H9 (cell line): ENCODE measurements around the gene TSPAN6. TPM values are rescaled to one million over a fixed set of nuclear protein-coding genes. Genes with fewer than 3 reads are reported as not detected.

Experiments
- DNase-seq: peaks from one replicate; pipeline ENCODE4 v3.0.0-alpha.2; 2017
- H2AFZ ChIP-seq: one replicate; pipeline ENCODE4 v1.6.1; 2013; ENCODE audit warnings: mild to moderate bottlenecking, low read length, control low read depth, moderate library complexity
- H2AK5ac ChIP-seq: 2 replicates; pipeline ENCODE4 v1.6.1; 2013; ENCODE audit warnings: low read length, control low read depth, mixed read lengths; ENCODE audit not compliant: insufficient read length
- H2BK120ac ChIP-seq: one replicate; pipeline ENCODE4 v1.6.1; 2013; ENCODE audit warnings: low read depth, mild to moderate bottlenecking, low read length, control low read depth, inconsistent platforms; ENCODE audit not compliant: poor library complexity, severe bottlenecking
- H2BK12ac ChIP-seq: 2 replicates; pipeline ENCODE4 v1.6.1; 2013; ENCODE audit warnings: low read length, control low read depth, mixed read lengths, low read depth; ENCODE audit not compliant: insufficient read length
- H2BK15ac ChIP-seq: 2 replicates; pipeline ENCODE4 v1.6.1; 2013; ENCODE audit warnings: low read depth, low read length, control low read depth
- H2BK20ac ChIP-seq: one replicate; pipeline ENCODE4 v1.6.1; 2013; ENCODE audit warnings: low read depth, mild to moderate bottlenecking, low read length, control low read depth, inconsistent platforms; ENCODE audit not compliant: poor library complexity, severe bottlenecking
- H2BK5ac ChIP-seq: 2 replicates; pipeline ENCODE4 v1.6.1; 2013; ENCODE audit warnings: low read length, control low read depth, mixed read lengths; ENCODE audit not compliant: insufficient read length
- H3K14ac ChIP-seq: 2 replicates; pipeline ENCODE4 v1.6.1; 2013; ENCODE audit warnings: low read length, control low read depth; ENCODE audit not compliant: insufficient read depth
- H3K18ac ChIP-seq: 2 replicates; pipeline ENCODE4 v1.6.1; 2013; ENCODE audit warnings: low read depth, mild to moderate bottlenecking, mixed read lengths, low read length, control low read depth; ENCODE audit not compliant: insufficient read length
- H3K23ac ChIP-seq: 2 replicates; pipeline ENCODE4 v1.6.1; 2013; ENCODE audit warnings: low read length, control low read depth, mixed read lengths, low read depth; ENCODE audit not compliant: insufficient read length
- H3K23me2 ChIP-seq: 2 replicates; pipeline ENCODE4 v1.6.1; 2013; ENCODE audit warnings: low read depth, mild to moderate bottlenecking, mixed read lengths, low read length, control low read depth; ENCODE audit not compliant: insufficient read length, poor library complexity, severe bottlenecking
- H3K27ac ChIP-seq: 2 replicates; pipeline ENCODE4 v1.5.1; 2013; ENCODE audit warnings: low read length, control low read depth, mixed read lengths, low read depth; ENCODE audit not compliant: insufficient read length
- H3K27me3 ChIP-seq: 2 replicates; pipeline ENCODE4 v1.6.1; 2013; ENCODE audit warnings: low read length, control low read depth, inconsistent platforms; ENCODE audit not compliant: insufficient read depth
- H3K4ac ChIP-seq: 2 replicates; pipeline ENCODE4 v1.6.1; 2013; ENCODE audit warnings: low read depth, mild to moderate bottlenecking, control low read depth, inconsistent platforms, low read length, moderate library complexity
- H3K4me1 ChIP-seq: 2 replicates; pipeline ENCODE4 v1.6.1; 2013; ENCODE audit warnings: low read length, control low read depth, inconsistent platforms; ENCODE audit not compliant: insufficient read depth
- H3K4me2 ChIP-seq: 2 replicates; pipeline ENCODE4 v1.6.1; 2013; ENCODE audit warnings: low read length, control low read depth, mixed read lengths; ENCODE audit not compliant: insufficient read length, insufficient read depth
- H3K56ac ChIP-seq: 2 replicates; pipeline ENCODE4 v1.6.1; 2013; ENCODE audit warnings: low read depth, mild to moderate bottlenecking, mixed read lengths, low read length, control low read depth; ENCODE audit not compliant: insufficient read length
- H3K79me1 ChIP-seq: 2 replicates; pipeline ENCODE4 v1.6.1; 2013; ENCODE audit warnings: low read depth, mild to moderate bottlenecking, moderate library complexity, low read length, control low read depth, inconsistent platforms; ENCODE audit not compliant: insufficient read depth, poor library complexity, severe bottlenecking
- H3K79me2 ChIP-seq: 2 replicates; pipeline ENCODE4 v1.6.1; 2013; ENCODE audit warnings: low read length, control low read depth, inconsistent platforms; ENCODE audit not compliant: insufficient read depth
- H3K9ac ChIP-seq: 2 replicates; pipeline ENCODE4 v1.6.1; 2013; ENCODE audit warnings: low read length, control low read depth, mixed read lengths; ENCODE audit not compliant: insufficient read length; ENCODE audit errors: extremely low read depth
- H3K9me3 ChIP-seq: one replicate; pipeline ENCODE4 v1.6.1; 2013; ENCODE audit warnings: low read depth, low read length, inconsistent platforms; ENCODE audit not compliant: control insufficient read depth
- H3T11ph ChIP-seq: one replicate; pipeline ENCODE4 v1.6.1; 2013; ENCODE audit warnings: mild to moderate bottlenecking, low read length, control low read depth, inconsistent platforms
- H4K20me1 ChIP-seq: one replicate; pipeline ENCODE4 v1.6.1; 2013; ENCODE audit not compliant: control insufficient read depth, insufficient read length, insufficient read depth
- H4K5ac ChIP-seq: 2 replicates; pipeline ENCODE4 v1.6.1; 2013; ENCODE audit warnings: low read depth, mild to moderate bottlenecking, mixed read lengths, low read length, control low read depth; ENCODE audit not compliant: insufficient read length
- H4K8ac ChIP-seq: replicated peaks from 2 replicates; pipeline ENCODE4 v1.6.1; 2013; ENCODE audit warnings: low read length, control low read depth, mixed read lengths, low read depth; ENCODE audit not compliant: insufficient read length
- H4K91ac ChIP-seq: 2 replicates; pipeline ENCODE4 v1.6.1; 2013; ENCODE audit warnings: low read depth, mild to moderate bottlenecking, moderate library complexity, mixed read lengths, low read length, control low read depth; ENCODE audit not compliant: insufficient read length
- H3K27ac Mint-ChIP-seq, 3 experiments: 2 replicates in 2 of 3; 3 replicates in 1 of 3; pipeline ENCODE4 v1.8.0; 2020 to 2021; ENCODE audit warnings: mixed read lengths in 3 of 3, mild to moderate bottlenecking in 1 of 3, moderate library complexity in 1 of 3
- H3K27me3 Mint-ChIP-seq: 2 replicates; pipeline ENCODE4 v1.8.0; 2021; ENCODE audit warnings: low read depth, mild to moderate bottlenecking, moderate library complexity, mixed read lengths
- H3K36me3 Mint-ChIP-seq, 3 experiments: 2 replicates in 2 of 3; 3 replicates in 1 of 3; pipeline ENCODE4 v1.8.0; 2020 to 2021; ENCODE audit warnings: low read depth in 3 of 3, mixed read lengths in 3 of 3; ENCODE audit not compliant: insufficient read depth in 1 of 3
- H3K4me1 Mint-ChIP-seq, 2 experiments: 2 replicates each; pipeline ENCODE4 v1.8.0; 2020; ENCODE audit warnings: mixed read lengths in 2 of 2
- H3K4me3 Mint-ChIP-seq, 2 experiments: 2 replicates in 1 of 2; 3 replicates in 1 of 2; pipeline ENCODE4 v1.8.0; 2020 to 2021; ENCODE audit warnings: mild to moderate bottlenecking in 2 of 2, mixed read lengths in 2 of 2, moderate library complexity in 1 of 2
- H3K9me3 Mint-ChIP-seq, 2 experiments: 2 replicates in 1 of 2; 3 replicates in 1 of 2; pipeline ENCODE4 v1.8.0; 2020; ENCODE audit warnings: mild to moderate bottlenecking in 2 of 2, mixed read lengths in 2 of 2, moderate library complexity in 1 of 2
- WGBS: extraction: QIAGEN DNeasy Blood & Tissue Kit; methylation state at CpG from one replicate; pipeline ENCODE4 v1.1.7; 2013; ENCODE audit warnings: missing lambda C conversion rate, low lambda C conversion rate, mixed read lengths; ENCODE audit not compliant: insufficient read length; ENCODE audit errors: extremely low coverage; 5-methylcytosine and 5-hydroxymethylcytosine counted together
- total RNA-seq: library from RNA; stranded (reverse); gene quantifications from 2 replicates; pipeline ENCODE4 v1.2.1, GENCODE V29; 2021
- TF ChIP-seq, protein P1 (sequence below): fragments of 200-600 bp; sonication (generic); conservative IDR thresholded peaks from 3 replicates; pipeline ENCODE4 v1.8.0; 2021; ENCODE audit warnings: antibody characterized with exemption, mild to moderate bottlenecking

Gene TSPAN6
- total RNA-seq, 1 experiment from 2014 or later = 61.3 TPM

DNA sequence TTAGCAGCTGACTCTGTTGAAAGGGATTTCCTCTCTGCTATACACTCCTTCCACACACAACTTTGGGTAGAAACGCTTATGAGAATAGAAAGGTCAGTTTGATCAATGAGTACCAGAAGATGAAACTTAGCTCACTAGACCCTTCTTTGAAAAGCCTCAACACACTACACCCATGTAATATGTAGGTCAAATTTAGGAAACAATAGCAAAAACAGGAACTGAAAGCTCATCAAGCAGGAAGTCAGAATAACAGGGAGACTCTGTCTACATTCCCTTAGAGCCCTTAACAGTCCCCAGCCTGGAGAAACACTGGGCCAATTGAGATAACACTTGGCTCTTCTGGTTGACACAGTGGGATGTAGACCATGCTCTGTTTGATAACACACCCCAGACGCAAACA is 38.1 kb upstream of the TSPAN6 start:
- Mint-ChIP-seq H3K4me3 (no peak overlapping the region), H3K36me3 (peaks cover 0 to 2% (median 0%) of the 10 kb centered on the region in 3 experiments; a peak in 1 of 7 replicates), H3K9me3 (peaks cover 1 to 70% of the 10 kb centered on the region in 2 experiments; a peak in 4 of 5 replicates), H3K4me1 (peaks cover 0 to 2% of the 10 kb centered on the region in 2 experiments; a peak in 1 of 4 replicates), H3K27me3 (peaks cover 6% of the 10 kb centered on the region), H3K27ac (no peak overlapping the region)
- H3K23me2 ChIP-seq = no peaks in the 10 kb centered on the region
- H4K8ac ChIP-seq = no peak overlapping the region
- no peak overlapping the region for H3T11ph ChIP-seq
- no peak overlapping the region for H3K9ac ChIP-seq
- no peak overlapping the region for H2AK5ac ChIP-seq
- H3K79me2 ChIP-seq = no peaks in the 10 kb centered on the region
- H2AFZ ChIP-seq = no peak overlapping the region
- H3K56ac ChIP-seq = no peak overlapping the region
- H3K79me1 ChIP-seq = no peaks in the 10 kb centered on the region
- H3K27me3 ChIP-seq = no peaks in the 10 kb centered on the region
- H2BK20ac ChIP-seq = no peak overlapping the region
- no peak overlapping the region for H3K4me2 ChIP-seq
- TF ChIP-seq, protein P1, sequence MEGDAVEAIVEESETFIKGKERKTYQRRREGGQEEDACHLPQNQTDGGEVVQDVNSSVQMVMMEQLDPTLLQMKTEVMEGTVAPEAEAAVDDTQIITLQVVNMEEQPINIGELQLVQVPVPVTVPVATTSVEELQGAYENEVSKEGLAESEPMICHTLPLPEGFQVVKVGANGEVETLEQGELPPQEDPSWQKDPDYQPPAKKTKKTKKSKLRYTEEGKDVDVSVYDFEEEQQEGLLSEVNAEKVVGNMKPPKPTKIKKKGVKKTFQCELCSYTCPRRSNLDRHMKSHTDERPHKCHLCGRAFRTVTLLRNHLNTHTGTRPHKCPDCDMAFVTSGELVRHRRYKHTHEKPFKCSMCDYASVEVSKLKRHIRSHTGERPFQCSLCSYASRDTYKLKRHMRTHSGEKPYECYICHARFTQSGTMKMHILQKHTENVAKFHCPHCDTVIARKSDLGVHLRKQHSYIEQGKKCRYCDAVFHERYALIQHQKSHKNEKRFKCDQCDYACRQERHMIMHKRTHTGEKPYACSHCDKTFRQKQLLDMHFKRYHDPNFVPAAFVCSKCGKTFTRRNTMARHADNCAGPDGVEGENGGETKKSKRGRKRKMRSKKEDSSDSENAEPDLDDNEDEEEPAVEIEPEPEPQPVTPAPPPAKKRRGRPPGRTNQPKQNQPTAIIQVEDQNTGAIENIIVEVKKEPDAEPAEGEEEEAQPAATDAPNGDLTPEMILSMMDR = no peak
- H2BK5ac ChIP-seq = no peak overlapping the region
- H3K18ac ChIP-seq = no peak overlapping the region
- H3K9me3 ChIP-seq = peaks cover 5% of the 10 kb centered on the region
- no peak overlapping the region for H3K23ac ChIP-seq
- no peak for DNase-seq
- no peak overlapping the region for H3K27ac ChIP-seq
- H2BK15ac ChIP-seq = no peak overlapping the region
- H3K4ac ChIP-seq = no peak overlapping the region
- WGBS = no CpG with 5 or more reads among the region's 2 CpGs
- no peak overlapping the region for H3K14ac ChIP-seq
- H4K20me1 ChIP-seq = no peaks in the 10 kb centered on the region
- no peaks in the 10 kb centered on the region for H3K4me1 ChIP-seq
- no peak overlapping the region for H2BK12ac ChIP-seq
- no peak overlapping the region for H2BK120ac ChIP-seq
- H4K5ac ChIP-seq = no peak overlapping the region
- H4K91ac ChIP-seq = no peak overlapping the region
